ENCODE measurements around the gene ADGRB3. TPM values are rescaled to one million over a fixed set of nuclear protein-coding genes. Genes with fewer than 3 reads are reported as not detected.

Gene ADGRB3
- polyA plus RNA-seq, 4 donors: 1.1 to 5.7 (median 4.3) TPM

DNA sequence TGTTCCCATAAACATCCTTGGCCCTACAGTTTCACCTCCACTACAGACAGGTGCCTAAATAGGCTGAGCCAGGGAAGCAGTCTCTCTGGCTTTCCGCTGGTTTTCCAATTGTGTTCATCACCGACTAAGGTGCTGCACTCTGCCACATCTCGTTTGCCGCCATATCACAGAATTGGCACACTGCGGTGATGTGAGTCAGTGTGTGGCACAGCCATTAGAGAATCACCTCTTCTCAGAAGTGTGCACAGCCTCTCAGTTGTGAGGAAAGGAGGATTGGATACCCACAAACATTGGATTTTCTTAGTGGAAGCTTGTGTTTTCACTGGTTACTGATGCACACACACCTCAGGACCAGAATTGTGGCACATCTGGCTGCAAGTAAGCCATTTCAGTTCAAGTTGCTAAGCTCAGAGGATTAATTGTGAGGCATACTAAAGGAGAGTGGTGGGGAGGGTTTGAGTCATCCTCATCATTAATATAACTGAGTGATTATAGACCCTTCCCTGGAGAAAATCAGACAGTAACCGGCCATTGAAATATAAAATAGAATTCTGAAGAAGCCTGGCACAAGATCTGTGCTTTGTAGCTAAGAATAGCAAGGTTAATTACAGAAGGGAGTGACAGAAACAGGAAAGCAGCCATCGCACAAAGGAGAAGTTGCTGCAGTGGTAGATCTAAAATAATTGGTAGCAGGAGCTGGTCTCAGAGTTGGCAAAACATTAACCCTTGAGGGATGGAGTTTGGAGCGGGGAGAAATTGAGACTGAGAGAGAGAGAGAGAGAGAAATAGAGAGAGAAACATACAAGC is 654.8 kb downstream of the ADGRB3 start:
- DNase-seq (ENCODE audit: low read depth in 4 of 4, low spot score in 3 of 4): no peak

DNA sequence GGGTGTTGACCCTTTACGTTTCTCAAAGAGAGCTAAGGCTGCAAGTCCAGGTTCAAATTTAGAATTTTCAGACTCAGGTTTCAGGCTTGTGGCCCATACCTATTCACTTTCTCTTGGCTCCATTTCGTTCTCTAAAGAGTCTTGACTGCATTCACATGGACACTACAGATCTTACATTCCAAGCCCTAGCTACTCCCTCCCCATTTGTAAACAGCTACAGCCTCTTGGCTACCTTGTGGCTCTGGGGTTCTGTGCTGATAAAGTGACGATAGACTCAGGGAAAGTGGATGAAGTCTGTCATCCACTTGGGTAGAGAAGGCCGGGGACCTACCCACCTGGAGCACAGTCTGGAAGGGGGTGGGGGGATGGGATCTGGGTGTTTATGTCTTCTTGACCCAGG is 658.4 kb downstream of the ADGRB3 start:
- no peak for DNase-seq (ENCODE audit: low read depth in 4 of 4, low spot score in 3 of 4)

DNA sequence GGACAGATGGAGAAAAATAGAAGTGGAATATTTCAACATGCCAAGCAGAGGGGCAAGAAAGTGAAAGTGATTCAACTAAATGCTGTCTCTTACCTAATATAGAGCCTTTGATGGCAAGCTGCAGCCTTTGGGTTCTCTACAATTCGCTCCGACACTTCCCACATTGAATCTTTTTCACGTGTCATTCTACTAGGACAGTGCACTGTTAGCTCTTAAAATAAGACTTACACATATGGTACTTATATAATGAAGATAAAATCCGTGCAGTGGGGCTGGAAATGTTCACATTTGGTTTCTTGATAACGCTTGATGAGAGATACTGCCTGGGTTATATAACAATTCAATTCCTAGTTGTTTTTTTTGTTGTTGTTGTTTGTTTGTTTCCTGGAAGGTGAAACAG is 659.3 kb downstream of the ADGRB3 start:
- DNase-seq (ENCODE audit: low read depth in 4 of 4, low spot score in 3 of 4): no peak

DNA sequence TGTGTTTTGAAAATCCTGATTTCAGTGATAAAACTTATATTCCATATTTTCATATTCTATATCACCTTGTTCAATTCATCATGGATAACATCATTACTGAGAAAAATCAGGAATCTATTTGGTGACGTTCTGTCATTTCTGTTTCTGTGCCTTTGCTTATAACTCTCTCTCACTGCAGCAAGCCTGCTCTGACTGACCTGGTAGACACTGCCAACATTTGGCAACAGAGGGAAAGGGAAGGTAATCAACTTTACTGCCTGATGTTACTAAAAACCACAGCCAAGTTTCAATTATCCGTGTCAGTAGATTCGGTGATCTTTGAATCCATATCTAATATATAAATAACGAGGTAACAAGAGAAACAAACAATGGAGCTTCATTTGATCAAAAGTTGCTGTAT is 659.8 kb downstream of the ADGRB3 start:
- no peak for DNase-seq (ENCODE audit: low read depth in 4 of 4, low spot score in 3 of 4)

DNA sequence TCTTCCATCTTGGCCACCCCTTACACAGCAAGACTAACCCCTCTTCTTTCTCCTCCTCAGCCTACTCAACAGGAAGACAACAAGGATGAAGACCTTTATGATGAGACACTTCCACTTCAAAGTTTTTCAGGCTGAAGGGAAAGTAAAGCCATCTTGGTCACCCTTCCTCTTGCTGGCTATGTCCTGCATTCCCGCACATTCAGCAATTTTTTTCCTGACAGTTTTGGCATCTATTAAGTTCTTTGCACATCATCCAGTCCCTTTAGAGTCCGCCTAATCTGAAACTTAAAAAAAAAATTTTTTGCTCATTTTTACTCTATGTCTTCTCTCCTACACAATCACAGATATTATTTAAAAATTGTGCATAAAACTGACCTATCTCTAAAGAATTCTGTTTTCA is 668.3 kb downstream of the ADGRB3 start:
- DNase-seq (ENCODE audit: low read depth in 4 of 4, low spot score in 3 of 4): no peak

DNA sequence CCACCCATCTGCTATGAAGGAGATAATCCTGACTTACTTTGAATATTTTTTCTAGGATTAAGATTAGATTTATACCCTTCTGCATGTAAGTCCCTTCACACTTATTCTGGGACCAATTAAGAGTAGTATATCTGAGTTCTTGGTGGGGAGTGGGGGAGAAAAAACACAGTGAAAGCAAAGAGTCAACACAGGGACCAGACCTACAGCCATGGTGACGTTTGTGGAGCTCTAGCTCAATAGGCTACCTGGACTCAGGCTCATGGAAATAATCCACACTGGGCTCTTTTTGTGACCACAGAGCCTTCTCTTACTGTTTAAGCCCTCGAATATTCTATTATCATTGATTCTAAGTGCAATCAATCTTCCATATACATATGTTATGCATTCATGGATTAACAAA is 670.4 kb downstream of the ADGRB3 start:
- DNase-seq (ENCODE audit: low read depth in 4 of 4, low spot score in 3 of 4): no peak

DNA sequence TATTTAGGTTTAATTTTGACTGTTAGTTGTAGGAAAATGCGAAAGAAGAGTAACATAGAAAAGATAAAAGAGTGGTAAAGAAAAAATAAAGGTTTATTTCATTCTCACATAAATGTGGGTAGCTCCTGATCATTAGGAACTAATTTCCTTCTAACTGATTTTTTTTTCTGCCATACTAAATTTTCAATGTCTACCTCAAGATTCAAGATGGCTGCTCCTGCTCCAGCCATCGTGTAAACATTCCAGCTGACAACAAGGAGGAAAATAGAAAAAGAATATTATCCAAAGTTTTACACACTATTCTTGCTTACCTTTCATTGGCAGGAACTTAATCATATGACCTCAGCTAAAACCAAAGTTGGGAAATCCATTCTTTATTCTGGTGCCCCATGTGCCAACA is 673.5 kb downstream of the ADGRB3 start:
- no peak for DNase-seq (ENCODE audit: low read depth in 4 of 4, low spot score in 3 of 4)

DNA sequence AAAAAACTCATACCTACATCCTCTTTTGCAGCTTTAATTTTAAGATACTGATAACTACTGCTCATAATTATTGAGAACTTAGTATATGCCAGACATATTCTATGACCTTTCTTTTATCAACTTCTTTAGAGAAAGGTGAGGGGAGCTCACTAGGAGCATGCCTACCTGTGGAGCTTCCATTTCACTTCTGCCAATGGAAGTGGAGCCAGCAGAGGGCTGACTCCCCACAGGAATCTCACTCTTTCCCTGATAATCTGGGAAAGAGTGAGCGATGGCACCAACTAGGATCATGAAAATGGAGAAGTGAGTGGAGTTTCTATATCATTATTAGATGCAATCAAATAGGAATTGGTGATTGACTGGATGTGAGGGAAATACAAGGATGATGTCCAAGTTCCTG is 676.8 kb downstream of the ADGRB3 start:
- DNase-seq (ENCODE audit: low read depth in 4 of 4, low spot score in 3 of 4): no peak

DNA sequence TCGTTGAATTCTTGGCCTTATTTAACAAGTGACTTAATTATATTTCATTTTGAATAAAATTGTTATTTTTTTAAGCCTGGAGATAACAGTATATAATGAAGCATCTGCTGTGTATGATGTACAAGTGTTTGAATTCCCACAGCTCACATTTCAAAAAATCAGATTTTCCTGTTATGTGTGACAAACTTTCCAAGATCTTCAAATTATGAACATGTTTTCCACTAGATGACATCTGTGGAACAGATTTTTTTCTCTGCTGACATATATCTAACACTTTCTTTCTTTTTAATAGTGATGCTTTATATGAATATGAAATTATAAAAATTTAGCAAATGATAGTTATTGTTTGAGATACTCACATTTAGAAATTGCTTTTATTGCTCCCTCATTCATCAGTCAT is 678.9 kb downstream of the ADGRB3 start:
- DNase-seq (ENCODE audit: low read depth in 4 of 4, low spot score in 3 of 4): no peak

DNA sequence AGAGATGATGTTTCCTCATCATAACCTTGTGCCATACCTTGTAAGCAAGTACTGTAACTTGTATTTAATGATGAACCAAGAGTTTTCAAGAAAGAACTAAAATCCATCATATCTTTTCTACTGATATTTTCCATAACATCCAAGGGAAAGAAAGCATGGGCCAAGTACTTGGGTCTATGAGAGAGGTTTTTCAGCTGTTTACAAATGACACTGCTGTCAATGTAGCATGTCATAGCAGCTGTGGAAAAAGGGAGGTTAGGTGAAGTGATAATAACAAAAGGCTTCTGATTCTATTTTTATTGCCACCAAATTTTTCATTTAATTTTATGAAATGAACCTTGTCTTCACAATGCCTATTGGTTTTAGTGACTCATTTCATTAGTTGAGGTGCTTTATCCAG is 679.4 kb downstream of the ADGRB3 start:
- no peak for DNase-seq (ENCODE audit: low read depth in 4 of 4, low spot score in 3 of 4)

DNA sequence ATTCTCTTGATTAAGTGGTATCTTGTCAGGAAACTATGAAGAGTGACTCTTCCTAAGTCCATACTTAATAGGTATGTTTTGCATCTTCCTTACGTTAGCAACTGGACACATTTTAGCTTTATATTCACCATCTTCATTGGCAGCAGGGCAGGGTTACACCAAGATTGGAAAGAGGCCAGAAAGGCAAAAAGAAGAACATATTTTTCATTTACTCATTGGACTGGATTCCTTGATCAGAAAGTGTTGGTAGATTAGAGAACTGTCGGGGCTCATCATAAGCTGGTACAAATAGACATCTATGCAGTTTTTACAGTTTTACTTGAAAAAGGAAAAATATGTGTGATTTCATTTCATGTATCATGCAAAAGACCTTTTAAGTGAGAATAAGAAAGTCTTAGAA is 696.8 kb downstream of the ADGRB3 start:
- DNase-seq (ENCODE audit: low read depth in 4 of 4, low spot score in 3 of 4): no peak

DNA sequence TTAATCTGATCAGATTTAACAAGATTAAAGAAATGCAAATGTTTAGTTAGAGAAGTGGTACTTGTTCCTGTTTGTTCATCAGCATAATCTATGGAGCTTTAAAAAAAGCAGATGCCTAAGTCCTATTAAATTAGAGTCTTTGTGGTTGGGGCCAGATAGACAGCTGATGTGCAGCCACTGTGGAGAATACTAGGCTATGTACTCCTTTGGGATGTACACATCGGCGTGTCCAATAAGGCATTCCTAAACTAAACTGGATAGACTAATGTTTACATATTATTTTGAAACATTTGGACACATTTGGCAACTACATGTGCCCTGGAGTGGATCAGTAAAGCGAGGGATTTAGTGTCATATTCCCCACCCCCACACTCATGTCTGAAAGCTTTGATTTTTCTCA is 702.2 kb downstream of the ADGRB3 start:
- no peak for DNase-seq (ENCODE audit: low read depth in 4 of 4, low spot score in 3 of 4)

DNA sequence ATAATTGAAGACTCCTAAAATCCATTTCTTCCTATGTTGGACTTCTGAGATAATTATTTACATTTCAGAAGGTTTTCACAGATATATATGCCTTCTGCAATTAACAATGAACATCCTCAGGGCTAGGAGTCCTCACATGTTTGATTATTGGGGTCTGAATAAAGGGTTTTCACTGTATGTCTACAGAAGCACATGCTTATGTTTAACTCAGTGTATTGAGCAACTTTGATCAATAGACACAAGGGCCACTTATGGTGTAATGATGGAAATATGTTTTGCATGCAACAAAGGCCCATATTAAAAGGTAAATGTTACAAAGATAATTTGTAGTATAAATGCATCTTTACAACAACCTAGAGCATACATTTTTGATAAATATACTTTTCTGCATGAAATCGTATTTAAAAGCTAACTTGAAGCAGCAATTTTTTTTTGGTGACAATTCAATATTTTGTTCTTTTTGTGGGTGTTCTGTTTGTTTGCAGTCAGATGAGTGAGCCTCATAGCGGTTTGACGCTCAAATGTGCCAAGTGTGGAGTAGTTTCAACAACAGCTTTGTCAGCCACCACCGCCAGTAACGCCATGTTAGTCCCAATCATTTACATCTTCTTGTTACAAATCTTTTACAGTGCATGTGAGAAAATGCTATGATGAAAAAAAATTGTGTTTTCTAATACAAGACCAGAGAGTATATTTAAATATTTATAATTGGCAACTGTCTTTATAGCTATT is 703.5 kb downstream of the ADGRB3 start:
- no peak for DNase-seq (ENCODE audit: low read depth in 4 of 4, low spot score in 3 of 4)

DNA sequence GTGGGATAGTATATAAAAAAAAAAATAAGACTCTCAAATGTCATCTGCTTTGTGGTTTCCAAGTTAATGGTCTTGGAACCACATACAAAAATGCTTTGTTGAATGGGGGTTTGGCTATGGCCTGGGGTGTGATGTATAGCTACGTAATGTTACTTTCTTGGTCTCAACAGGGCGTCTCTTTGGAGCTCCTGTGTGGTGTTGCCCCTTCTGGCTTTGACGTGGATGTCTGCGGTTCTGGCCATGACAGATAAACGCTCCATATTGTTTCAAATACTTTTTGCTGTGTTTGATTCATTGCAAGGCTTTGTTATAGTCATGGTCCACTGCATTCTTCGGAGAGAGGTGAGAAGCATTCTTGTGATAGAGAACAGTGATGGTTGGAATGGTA is 704.1 kb downstream of the ADGRB3 start:
- no peak for DNase-seq (ENCODE audit: low read depth in 4 of 4, low spot score in 3 of 4)

DNA sequence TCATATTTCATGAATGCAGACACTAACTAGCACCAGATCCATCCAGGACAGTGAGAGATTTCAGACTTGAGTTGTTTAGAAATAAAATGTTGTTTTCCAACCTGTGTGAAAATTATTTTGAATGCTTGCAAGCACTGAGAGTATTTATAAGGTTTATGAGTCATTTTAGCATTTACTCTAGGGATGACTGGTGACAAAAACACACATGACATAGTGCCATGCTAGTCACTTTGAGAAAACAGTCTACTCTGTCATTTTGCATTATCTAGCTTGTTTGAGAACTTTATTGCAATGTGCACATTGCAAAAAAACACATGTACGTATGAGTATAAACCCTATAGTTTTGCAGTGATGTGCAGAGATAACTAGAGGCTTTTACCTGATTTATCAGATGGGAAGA is 705.1 kb downstream of the ADGRB3 start:
- DNase-seq (ENCODE audit: low read depth in 4 of 4, low spot score in 3 of 4): no peak

DNA sequence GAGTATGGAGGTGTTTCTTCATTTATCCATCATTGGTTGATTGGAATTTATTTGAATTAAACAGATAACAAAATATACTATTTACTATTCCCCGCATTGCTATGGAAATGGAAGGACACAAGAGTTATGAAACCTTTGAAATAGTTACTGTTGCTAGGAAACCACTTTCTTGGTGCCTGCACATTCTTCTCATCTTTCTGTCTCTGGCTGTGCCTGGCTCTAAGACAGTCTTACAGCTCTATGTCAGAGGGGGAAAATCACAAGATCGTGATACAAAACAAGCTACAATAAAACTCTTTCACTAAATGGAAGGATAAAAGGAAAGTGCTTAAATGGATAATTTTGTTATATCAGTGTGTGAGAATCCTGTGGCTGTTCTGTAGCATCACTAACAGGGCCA is 708.8 kb downstream of the ADGRB3 start:
- no peak for DNase-seq (ENCODE audit: low read depth in 4 of 4, low spot score in 3 of 4)

DNA sequence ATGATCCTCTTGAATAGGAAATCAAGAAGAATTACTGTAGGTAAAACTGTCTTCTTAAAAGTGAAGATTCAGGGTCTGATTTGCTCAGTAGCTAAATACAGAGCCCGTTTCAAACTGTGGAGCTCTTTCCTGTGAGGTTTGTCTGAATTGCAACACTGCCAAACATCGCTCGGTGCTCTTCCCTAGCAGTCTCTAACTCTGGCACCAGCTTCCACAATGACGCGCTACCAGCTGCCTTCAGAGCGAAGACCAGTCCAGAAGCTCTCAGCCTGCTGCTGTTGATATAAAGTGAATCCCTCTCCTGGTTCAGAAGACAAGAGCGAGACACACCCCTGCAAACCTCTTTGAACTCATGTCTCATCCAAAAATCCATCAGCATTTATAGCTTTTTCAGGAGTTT is 714.7 kb downstream of the ADGRB3 start:
- DNase-seq (ENCODE audit: low read depth in 4 of 4, low spot score in 3 of 4): no peak

DNA sequence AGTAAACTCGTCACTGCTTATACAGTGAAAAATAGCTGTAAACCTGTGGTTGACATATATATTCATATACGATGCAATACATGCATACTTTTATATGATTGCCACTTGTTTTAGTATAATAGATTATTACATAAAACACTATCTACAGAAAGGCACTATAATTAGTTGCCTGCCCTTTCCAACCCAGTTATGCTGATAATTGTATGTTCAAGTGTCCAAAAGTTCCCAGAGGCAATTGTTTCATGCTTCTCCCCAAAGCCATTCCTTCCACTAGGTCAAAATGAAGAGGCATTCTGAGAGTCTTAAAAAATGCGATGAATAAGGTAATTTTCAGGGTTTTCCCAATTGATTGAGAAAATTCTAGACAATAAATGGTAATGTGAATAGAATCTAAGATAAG is 727.1 kb downstream of the ADGRB3 start:
- DNase-seq (ENCODE audit: low read depth in 4 of 4, low spot score in 3 of 4): no peak

DNA sequence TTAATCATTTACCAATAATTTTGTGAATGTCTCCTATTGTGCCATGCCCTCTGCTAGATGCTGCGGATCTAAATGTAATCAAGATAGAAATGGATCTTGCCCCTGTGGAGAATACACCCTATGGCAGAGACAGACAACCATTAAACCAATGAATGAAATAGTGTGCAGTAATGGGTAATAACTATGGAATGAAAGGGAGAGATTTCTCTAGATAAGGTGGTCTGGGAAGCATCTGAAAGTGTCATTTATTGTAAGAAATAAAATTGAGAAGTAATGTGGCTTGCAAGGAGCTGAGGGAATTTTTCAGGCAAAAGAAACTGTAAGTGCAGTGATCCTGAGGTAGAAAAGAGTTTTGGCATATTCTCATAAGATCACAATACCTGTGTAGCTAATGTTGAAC is 731.7 kb downstream of the ADGRB3 start:
- DNase-seq (ENCODE audit: low read depth in 4 of 4, low spot score in 3 of 4): no peak

DNA sequence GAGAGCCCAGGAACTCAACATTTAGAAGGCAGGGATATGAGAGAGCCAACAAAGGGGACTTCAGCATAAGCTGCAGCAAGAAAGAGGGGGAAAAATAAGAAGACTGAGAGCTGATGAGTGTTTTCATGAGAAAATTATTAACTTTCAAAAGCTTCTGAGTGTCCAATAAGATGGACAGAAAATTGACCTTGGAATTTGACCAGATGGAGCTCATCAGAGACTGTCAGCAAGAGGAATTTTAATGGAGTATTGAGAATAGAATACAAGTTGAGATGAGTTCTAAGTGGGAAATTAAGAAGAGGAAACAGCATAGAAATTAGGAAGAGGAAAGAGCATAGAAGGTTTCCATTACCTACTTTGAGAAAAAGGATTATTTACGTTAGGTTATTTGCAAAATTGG is 733.5 kb downstream of the ADGRB3 start:
- no peak for DNase-seq (ENCODE audit: low read depth in 4 of 4, low spot score in 3 of 4)

DNA sequence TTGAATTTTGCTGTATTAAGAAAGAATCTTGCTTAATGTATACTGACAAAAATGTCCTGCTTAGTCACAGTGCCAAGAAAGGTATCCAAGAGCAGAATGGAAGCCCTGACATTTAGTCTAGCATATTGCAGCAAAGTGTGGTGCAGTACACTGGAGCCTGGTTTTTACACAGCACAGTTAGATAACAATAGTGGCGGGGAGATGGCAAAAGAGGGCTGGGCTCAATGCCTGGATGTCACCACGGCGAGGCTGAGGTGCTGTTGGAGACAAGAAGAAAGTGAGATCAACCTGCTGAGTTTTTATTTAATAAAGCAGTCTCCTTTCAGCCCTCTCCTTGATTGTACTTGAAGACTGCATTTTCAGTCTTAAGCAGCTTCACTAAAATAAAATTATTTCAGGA is 735.7 kb downstream of the ADGRB3 start:
- no peak for DNase-seq (ENCODE audit: low read depth in 4 of 4, low spot score in 3 of 4)

DNA sequence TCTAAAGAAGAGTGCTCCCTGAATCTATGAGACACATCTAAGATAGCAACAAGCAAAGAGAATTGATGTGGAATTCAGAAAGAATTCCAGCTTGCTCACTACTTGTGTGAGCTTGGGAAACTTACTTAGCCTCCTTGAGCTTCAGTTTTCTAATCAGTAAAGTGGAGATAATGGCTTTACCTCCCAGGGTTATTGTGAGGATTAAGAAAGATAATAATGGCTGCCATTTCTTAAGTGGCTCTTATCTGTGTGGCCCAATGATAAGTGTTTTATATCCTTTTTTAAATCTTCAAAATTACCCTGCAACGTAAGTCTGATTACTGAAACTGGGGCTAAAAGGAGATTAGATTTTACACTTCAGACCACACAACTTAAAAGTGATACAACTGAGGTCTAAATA is 743.2 kb downstream of the ADGRB3 start:
- no peak for DNase-seq (ENCODE audit: low read depth in 4 of 4, low spot score in 3 of 4)
